ENCODE results near the gene CREB5.

Gene CREB5

GRCh38 chr7:28465697-28466096, 53.4 kb downstream of the CREB5 start:
- H3K9ac ChIP-seq (ENCODE audit: low read depth, low read length): no peak overlapping the region
- H3K4me1 ChIP-seq (ENCODE audit: insufficient read depth, low read length): peaks cover 16% of the 10 kb centered on the region
- H3K9me3 ChIP-seq (ENCODE audit: control insufficient read depth, insufficient read depth, low read length): no peaks in the 10 kb centered on the region
- H3K36me3 ChIP-seq (ENCODE audit: insufficient read depth, low read length): no peaks in the 10 kb centered on the region

GRCh38 chr7:28466341-28466740, 54.0 kb downstream of the CREB5 start:
- no peaks in the 10 kb centered on the region for H3K36me3 ChIP-seq (ENCODE audit: insufficient read depth, low read length)
- no peaks in the 10 kb centered on the region for H3K9me3 ChIP-seq (ENCODE audit: control insufficient read depth, insufficient read depth, low read length)
- peaks cover 16% of the 10 kb centered on the region for H3K4me1 ChIP-seq (ENCODE audit: insufficient read depth, low read length)
- no peak overlapping the region for H3K9ac ChIP-seq (ENCODE audit: low read depth, low read length)

GRCh38 chr7:28466885-28467284, 54.6 kb downstream of the CREB5 start:
- Histone ChIP-seq H3K4me1 (ENCODE audit: insufficient read depth, low read length) (peaks cover 16% of the 10 kb centered on the region), H3K9ac (ENCODE audit: low read depth, low read length) (no peak overlapping the region), H3K36me3 (ENCODE audit: insufficient read depth, low read length) (no peaks in the 10 kb centered on the region), H3K9me3 (ENCODE audit: control insufficient read depth, insufficient read depth, low read length) (no peaks in the 10 kb centered on the region)

GRCh38 chr7:28469562-28469961, 57.2 kb downstream of the CREB5 start:
- H3K9ac ChIP-seq (ENCODE audit: low read depth, low read length): no peak overlapping the region
- peaks cover 27% of the 10 kb centered on the region for H3K4me1 ChIP-seq (ENCODE audit: insufficient read depth, low read length)
- no peaks in the 10 kb centered on the region for H3K36me3 ChIP-seq (ENCODE audit: insufficient read depth, low read length)
- no peaks in the 10 kb centered on the region for H3K9me3 ChIP-seq (ENCODE audit: control insufficient read depth, insufficient read depth, low read length)

GRCh38 chr7:28470344-28470743, 58.0 kb downstream of the CREB5 start:
- Histone ChIP-seq H3K4me1 (ENCODE audit: insufficient read depth, low read length) (peaks cover 27% of the 10 kb centered on the region), H3K9me3 (ENCODE audit: control insufficient read depth, insufficient read depth, low read length) (no peaks in the 10 kb centered on the region), H3K36me3 (ENCODE audit: insufficient read depth, low read length) (no peaks in the 10 kb centered on the region), H3K9ac (ENCODE audit: low read depth, low read length) (no peak overlapping the region)

GRCh38 chr7:28472332-28472731, 60.0 kb downstream of the CREB5 start:
- Histone ChIP-seq H3K36me3 (ENCODE audit: insufficient read depth, low read length) (no peaks in the 10 kb centered on the region), H3K9me3 (ENCODE audit: control insufficient read depth, insufficient read depth, low read length) (no peaks in the 10 kb centered on the region), H3K9ac (ENCODE audit: low read depth, low read length) (no peak overlapping the region), H3K4me1 (ENCODE audit: insufficient read depth, low read length) (peaks cover 11% of the 10 kb centered on the region; the same call in 1 of the 2 replicates)

- Histone ChIP-seq H3K9me3 (ENCODE audit: control insufficient read depth, insufficient read depth, low read length) (no peaks in the 10 kb centered on the region), H3K9ac (ENCODE audit: low read depth, low read length) (no peak overlapping the region), H3K36me3 (ENCODE audit: insufficient read depth, low read length) (no peaks in the 10 kb centered on the region), H3K4me1 (ENCODE audit: insufficient read depth, low read length) (peaks cover 14% of the 10 kb centered on the region)
Measured at GRCh38 chr7:28473571-28474281, 61.4 kb downstream of the CREB5 start.

- H3K9me3 ChIP-seq (ENCODE audit: control insufficient read depth, insufficient read depth, low read length): no peaks in the 10 kb centered on the region
- no peak overlapping the region for H3K9ac ChIP-seq (ENCODE audit: low read depth, low read length)
- peaks cover 20% of the 10 kb centered on the region for H3K4me1 ChIP-seq (ENCODE audit: insufficient read depth, low read length)
- no peaks in the 10 kb centered on the region for H3K36me3 ChIP-seq (ENCODE audit: insufficient read depth, low read length)
Measured at GRCh38 chr7:28474282-28474638, 61.9 kb downstream of the CREB5 start.

- Histone ChIP-seq H3K4me1 (ENCODE audit: insufficient read depth, low read length) (peaks cover 23% of the 10 kb centered on the region), H3K9ac (ENCODE audit: low read depth, low read length) (no peak overlapping the region), H3K9me3 (ENCODE audit: control insufficient read depth, insufficient read depth, low read length) (no peaks in the 10 kb centered on the region), H3K36me3 (ENCODE audit: insufficient read depth, low read length) (no peaks in the 10 kb centered on the region)
Measured at GRCh38 chr7:28474640-28475039, 62.3 kb downstream of the CREB5 start.

GRCh38 chr7:28477041-28477442, 64.7 kb downstream of the CREB5 start:
- Histone ChIP-seq H3K36me3 (ENCODE audit: insufficient read depth, low read length) (no peaks in the 10 kb centered on the region), H3K4me1 (ENCODE audit: insufficient read depth, low read length) (peaks cover 44% of the 10 kb centered on the region), H3K9me3 (ENCODE audit: control insufficient read depth, insufficient read depth, low read length) (no peaks in the 10 kb centered on the region), H3K9ac (ENCODE audit: low read depth, low read length) (no peak overlapping the region)

GRCh38 chr7:28478656-28479055, 66.3 kb downstream of the CREB5 start:
- no peak overlapping the region for H3K9ac ChIP-seq (ENCODE audit: low read depth, low read length)
- no peaks in the 10 kb centered on the region for H3K9me3 ChIP-seq (ENCODE audit: control insufficient read depth, insufficient read depth, low read length)
- H3K36me3 ChIP-seq (ENCODE audit: insufficient read depth, low read length): no peaks in the 10 kb centered on the region
- H3K4me1 ChIP-seq (ENCODE audit: insufficient read depth, low read length): peaks cover 58% of the 10 kb centered on the region

- Histone ChIP-seq H3K9me3 (ENCODE audit: control insufficient read depth, insufficient read depth, low read length) (no peaks in the 10 kb centered on the region), H3K4me1 (ENCODE audit: insufficient read depth, low read length) (peaks cover 58% of the 10 kb centered on the region), H3K36me3 (ENCODE audit: insufficient read depth, low read length) (no peaks in the 10 kb centered on the region), H3K9ac (ENCODE audit: low read depth, low read length) (no peak overlapping the region)
Measured at GRCh38 chr7:28479507-28479947, 67.2 kb downstream of the CREB5 start.

GRCh38 chr7:28480595-28480994, 68.3 kb downstream of the CREB5 start:
- Histone ChIP-seq H3K4me1 (ENCODE audit: insufficient read depth, low read length) (peaks cover 64% of the 10 kb centered on the region), H3K9me3 (ENCODE audit: control insufficient read depth, insufficient read depth, low read length) (no peaks in the 10 kb centered on the region), H3K9ac (ENCODE audit: low read depth, low read length) (no peak overlapping the region), H3K36me3 (ENCODE audit: insufficient read depth, low read length) (no peaks in the 10 kb centered on the region)

- Histone ChIP-seq H3K9me3 (ENCODE audit: control insufficient read depth, insufficient read depth, low read length) (no peaks in the 10 kb centered on the region), H3K4me1 (ENCODE audit: insufficient read depth, low read length) (peaks cover 64% of the 10 kb centered on the region), H3K9ac (ENCODE audit: low read depth, low read length) (no peak overlapping the region), H3K36me3 (ENCODE audit: insufficient read depth, low read length) (no peaks in the 10 kb centered on the region)
Measured at GRCh38 chr7:28481091-28481926, 69.0 kb downstream of the CREB5 start.

- H3K9ac ChIP-seq (ENCODE audit: low read depth, low read length): no peak overlapping the region
- no peaks in the 10 kb centered on the region for H3K36me3 ChIP-seq (ENCODE audit: insufficient read depth, low read length)
- no peaks in the 10 kb centered on the region for H3K9me3 ChIP-seq (ENCODE audit: control insufficient read depth, insufficient read depth, low read length)
- H3K4me1 ChIP-seq (ENCODE audit: insufficient read depth, low read length): peaks cover 71% of the 10 kb centered on the region
Measured at GRCh38 chr7:28483112-28483511, 70.8 kb downstream of the CREB5 start.
